Measurements from ENCODE around the gene C2orf92.

The C2orf92 gene

DNA sequence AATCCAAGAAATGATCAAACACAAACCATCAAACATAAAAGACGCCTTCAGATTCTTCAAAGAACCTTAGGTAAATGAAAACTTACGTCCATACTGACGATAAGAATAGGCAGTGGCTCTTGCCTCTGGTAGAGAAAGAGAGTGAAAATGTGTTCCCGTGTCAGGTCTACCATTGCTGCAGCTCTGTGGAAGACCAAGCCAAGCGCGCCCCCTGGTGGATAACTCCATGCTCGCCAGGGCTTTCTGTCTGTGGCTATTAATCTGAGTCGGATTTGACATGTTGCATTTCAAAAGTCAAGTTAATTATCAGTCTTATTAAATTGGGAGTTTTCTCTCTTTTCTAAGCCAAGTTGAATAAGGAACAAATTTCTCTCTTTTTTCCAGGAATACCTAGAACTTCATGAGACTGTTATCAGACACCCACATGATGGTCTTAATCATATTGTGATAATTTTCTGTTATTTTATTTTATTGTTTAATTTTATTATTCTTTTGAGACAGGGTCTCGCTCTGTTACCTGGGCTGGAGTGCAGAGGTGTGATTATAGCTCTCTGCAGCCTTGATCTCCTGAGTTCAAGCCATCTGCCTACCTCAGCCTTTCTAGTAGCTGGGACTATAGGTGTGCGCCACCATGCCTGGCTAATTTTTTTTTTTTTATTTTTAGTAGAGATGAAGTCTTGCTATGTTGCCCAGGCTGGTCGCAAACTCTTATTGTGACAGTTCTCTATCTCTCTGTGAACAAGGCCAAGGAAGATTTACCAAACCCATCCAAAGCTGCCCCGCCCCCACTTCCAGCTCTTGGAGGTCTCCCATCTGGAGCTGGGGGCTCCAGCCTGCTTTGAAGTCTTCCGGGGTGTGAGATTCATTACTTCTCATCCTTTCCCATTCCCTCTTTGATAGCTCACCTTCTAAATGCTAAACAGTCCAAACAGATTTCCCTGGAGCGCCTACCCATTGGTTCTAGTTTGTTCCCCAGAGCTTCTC is 28.0 kb downstream of the C2orf92 start (continued):
- TF ChIP-seq YY1 (tag by site-specific recombination; IDR thresholded peaks at IDR 0.05) (peak; percentile 25; the same call in 1 of the 2 replicates), ZNF19 (tag by site-specific recombination; IDR thresholded peaks at IDR 0.05; ENCODE audit: low read depth) (no peak), ZNF660 (tag by site-specific recombination; IDR thresholded peaks at IDR 0.05) (peak; percentile 60; the same call in 1 of the 2 replicates), SCRT2 (tag by site-specific recombination; IDR thresholded peaks at IDR 0.05) (peak; percentile 82), ZNF239 (tag by site-specific recombination; IDR thresholded peaks at IDR 0.05) (no peak), ZNF211 (tag by site-specific recombination; IDR thresholded peaks at IDR 0.05; ENCODE audit: low read depth) (no peak), ZNF548 (tag by site-specific recombination; IDR thresholded peaks at IDR 0.05) (no peak), ZNF654 (tag by site-specific recombination; IDR thresholded peaks at IDR 0.05; ENCODE audit: low read depth) (peak; percentile 81), ZNF350 (tag by site-specific recombination; IDR thresholded peaks at IDR 0.05) (no peak), EGR2 (tag by site-specific recombination; IDR thresholded peaks at IDR 0.05; ENCODE audit: low read depth) (no peak), ZNF664 (tag by site-specific recombination; IDR thresholded peaks at IDR 0.05) (no peak), ZNF16 (tag by site-specific recombination; IDR thresholded peaks at IDR 0.05; ENCODE audit: low read depth) (no peak)
- TF ChIP-seq, protein P1, sequence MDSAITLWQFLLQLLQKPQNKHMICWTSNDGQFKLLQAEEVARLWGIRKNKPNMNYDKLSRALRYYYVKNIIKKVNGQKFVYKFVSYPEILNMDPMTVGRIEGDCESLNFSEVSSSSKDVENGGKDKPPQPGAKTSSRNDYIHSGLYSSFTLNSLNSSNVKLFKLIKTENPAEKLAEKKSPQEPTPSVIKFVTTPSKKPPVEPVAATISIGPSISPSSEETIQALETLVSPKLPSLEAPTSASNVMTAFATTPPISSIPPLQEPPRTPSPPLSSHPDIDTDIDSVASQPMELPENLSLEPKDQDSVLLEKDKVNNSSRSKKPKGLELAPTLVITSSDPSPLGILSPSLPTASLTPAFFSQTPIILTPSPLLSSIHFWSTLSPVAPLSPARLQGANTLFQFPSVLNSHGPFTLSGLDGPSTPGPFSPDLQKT (IDR thresholded peaks at IDR 0.05; ENCODE audit: borderline replicate concordance, low read depth, low read length), result no peak

DNA sequence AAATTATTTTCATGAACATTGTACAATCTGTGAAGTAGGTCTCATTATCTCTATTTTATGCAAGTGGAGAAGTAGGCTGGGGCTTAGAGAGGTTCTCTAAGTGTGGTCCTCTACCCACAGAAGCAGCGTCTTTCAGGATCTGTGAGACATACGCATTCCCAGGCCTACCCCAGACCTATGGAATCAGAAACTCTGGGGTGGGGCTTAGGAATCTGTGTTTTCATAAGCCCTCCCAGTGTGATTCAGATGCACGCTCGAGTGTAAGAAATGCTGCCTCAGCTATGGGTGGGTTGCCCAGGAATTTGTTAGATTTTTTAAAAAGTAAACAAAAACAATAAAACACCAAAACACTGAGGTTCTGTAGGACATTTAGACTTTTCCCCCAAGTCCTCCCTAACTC is 29.0 kb downstream of the C2orf92 start:
- no peaks in the 10 kb centered on the region for H3K36me3 ChIP-seq (ENCODE audit: control insufficient read depth in 2 of 2, insufficient read depth in 1 of 2, low read length in 2 of 2)
- CTCF ChIA-PET, result interaction anchor here (0.7 to 7.4 kb wide), 11 partner anchors 11 to 686 kb away, joined by 3 to 130 read pairs (median 7); partner anchors contain the start of genes ACTR1B, ANKRD36B and COX5B
- no peak overlapping the region for H3K27ac ChIP-seq (ENCODE audit: extremely low read depth, low read depth, low read length)
- no peak overlapping the region for H3K4me3 ChIP-seq (ENCODE audit: low read depth, low read length)
- POLR2A ChIA-PET, result interaction anchor here (1.5 kb wide), 1 partner anchor 34 kb away, joined by 3 read pairs; the partner anchor contains the start of gene ACTR1B
- no peaks in the 10 kb centered on the region for H3K9me3 ChIP-seq (ENCODE audit: control insufficient read depth, insufficient read depth, low read depth, low read length)
- H3K4me1 ChIP-seq (ENCODE audit: control insufficient read depth, insufficient read depth, low read length), result no peaks in the 10 kb centered on the region
- TF ChIP-seq ZNF266 (tag by site-specific recombination; IDR thresholded peaks at IDR 0.05; ENCODE audit: low read depth) (no peak), ZNF2 (tag by site-specific recombination; IDR thresholded peaks at IDR 0.05) (no peak), ZFHX2 (tag by site-specific recombination; conservative IDR thresholded peaks at IDR 0.05) (no peak), ZNF292 (tag by site-specific recombination; IDR thresholded peaks at IDR 0.05; ENCODE audit: borderline replicate concordance, low read depth) (no peak), ZNF791 (tag by site-specific recombination; IDR thresholded peaks at IDR 0.05) (no peak), ZNF544 (tag by site-specific recombination; IDR thresholded peaks at IDR 0.05) (no peak), SP7 (tag by site-specific recombination; IDR thresholded peaks at IDR 0.05) (no peak), ZNF792 (tag by site-specific recombination; IDR thresholded peaks at IDR 0.05) (no peak), MYNN (tag by site-specific recombination; IDR thresholded peaks at IDR 0.05; ENCODE audit: borderline replicate concordance) (no peak), ZNF558 (tag by site-specific recombination; IDR thresholded peaks at IDR 0.05) (no peak), ZNF202 (tag by site-specific recombination; IDR thresholded peaks at IDR 0.05; ENCODE audit: borderline replicate concordance) (no peak), ZNF654 (tag by site-specific recombination; IDR thresholded peaks at IDR 0.05; ENCODE audit: low read depth) (no peak), ZNF350 (tag by site-specific recombination; IDR thresholded peaks at IDR 0.05) (no peak)
- TF ChIP-seq, protein P2, sequence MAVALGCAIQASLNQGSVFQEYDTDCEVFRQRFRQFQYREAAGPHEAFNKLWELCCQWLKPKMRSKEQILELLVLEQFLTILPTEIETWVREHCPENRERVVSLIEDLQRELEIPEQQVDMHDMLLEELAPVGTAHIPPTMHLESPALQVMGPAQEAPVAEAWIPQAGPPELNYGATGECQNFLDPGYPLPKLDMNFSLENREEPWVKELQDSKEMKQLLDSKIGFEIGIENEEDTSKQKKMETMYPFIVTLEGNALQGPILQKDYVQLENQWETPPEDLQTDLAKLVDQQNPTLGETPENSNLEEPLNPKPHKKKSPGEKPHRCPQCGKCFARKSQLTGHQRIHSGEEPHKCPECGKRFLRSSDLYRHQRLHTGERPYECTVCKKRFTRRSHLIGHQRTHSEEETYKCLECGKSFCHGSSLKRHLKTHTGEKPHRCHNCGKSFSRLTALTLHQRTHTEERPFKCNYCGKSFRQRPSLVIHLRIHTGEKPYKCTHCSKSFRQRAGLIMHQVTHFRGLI (tag by site-specific recombination; IDR thresholded peaks at IDR 0.05), result no peak
- TF ChIP-seq, protein P3, sequence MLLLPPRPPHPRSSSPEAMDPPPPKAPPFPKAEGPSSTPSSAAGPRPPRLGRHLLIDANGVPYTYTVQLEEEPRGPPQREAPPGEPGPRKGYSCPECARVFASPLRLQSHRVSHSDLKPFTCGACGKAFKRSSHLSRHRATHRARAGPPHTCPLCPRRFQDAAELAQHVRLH (tag by site-specific recombination; IDR thresholded peaks at IDR 0.05), result no peak
- TF ChIP-seq, protein P4, sequence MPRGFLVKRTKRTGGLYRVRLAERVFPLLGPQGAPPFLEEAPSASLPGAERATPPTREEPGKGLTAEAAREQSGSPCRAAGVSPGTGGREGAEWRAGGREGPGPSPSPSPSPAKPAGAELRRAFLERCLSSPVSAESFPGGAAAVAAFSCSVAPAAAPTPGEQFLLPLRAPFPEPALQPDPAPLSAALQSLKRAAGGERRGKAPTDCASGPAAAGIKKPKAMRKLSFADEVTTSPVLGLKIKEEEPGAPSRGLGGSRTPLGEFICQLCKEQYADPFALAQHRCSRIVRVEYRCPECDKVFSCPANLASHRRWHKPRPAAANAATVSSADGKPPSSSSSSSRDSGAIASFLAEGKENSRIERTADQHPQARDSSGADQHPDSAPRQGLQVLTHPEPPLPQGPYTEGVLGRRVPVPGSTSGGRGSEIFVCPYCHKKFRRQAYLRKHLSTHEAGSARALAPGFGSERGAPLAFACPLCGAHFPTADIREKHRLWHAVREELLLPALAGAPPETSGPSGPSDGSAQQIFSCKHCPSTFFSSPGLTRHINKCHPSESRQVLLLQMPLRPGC (tag by site-specific recombination; IDR thresholded peaks at IDR 0.05), result no peak
